Melanocyte of skin (primary cell): Measurements from ENCODE around the gene KATNIP. TPM values are rescaled to one million over a fixed set of nuclear protein-coding genes. Genes with fewer than 3 reads are reported as not detected.

Experiments
- total RNA-seq, 2 donors: library from RNA; depleted of rRNA; stranded (reverse); fragments of >200 nt; gene quantifications; 2 replicates each; pipeline ENCODE4 v1.2.3, GENCODE V29; 2012

The KATNIP gene
- total RNA-seq, result 10 to 100 TPM; 21.3 to 31.3 TPM

GRCh38 chr16:27549746-27550581, at the start of gene KATNIP, which contains the start of gene GTF3C1:
KATNIP (plus strand) TSS chr16:27550144; CDS start chr16:27550171, 27 bp downstream.
GTF3C1 (minus strand) TSS chr16:27549913; CDS start chr16:27549890, 23 bp downstream.

Other genes starting within 250 kb of the KATNIP start
- 10 to 100 TPM; 17.6 to 26.8 TPM for gene IL4R, start 236.2 kb upstream of the KATNIP start, total RNA-seq
- under 1 TPM; under 0.01 TPM for gene IL21R, start 148.0 kb upstream of the KATNIP start, total RNA-seq
- 10 to 100 TPM; 88.8 to 94.2 TPM for gene GTF3C1, start 231 bp upstream of the KATNIP start, total RNA-seq